HepG2 (cell line): ENCODE data around the gene PUDP. TPM values are rescaled to one million over a fixed set of nuclear protein-coding genes. Genes with fewer than 3 reads are reported as not detected.

Experiments
- ATAC-seq: fragments of 200-7000 bp; cut with Tn5 transposase; 3 replicates; pipeline ENCODE4 v1.9.1; 2020; ENCODE audit warnings: mild to moderate bottlenecking, moderate library complexity
- BruUV-seq: library from RNA; stranded (reverse); fragments of 400-500 nt; replicated peaks from 2 replicates; lab custom pipeline; 2021; lab: Mats Ljungman, UMichigan
- CTCF ChIA-PET: fragments of 300-600 bp; formaldehyde crosslinking; extraction: SDS; loops from one replicate; lab custom pipeline; 2021; ENCODE audit warnings: low total read pairs, inconsistent platforms, low intra/inter-chr PET ratio; lab: Yijun Ruan, JAX
- POLR2A ChIA-PET: fragments of 350-600 bp; sonication (Branson Sonifier 250); formaldehyde crosslinking; loops from one replicate; lab custom pipeline; 2020; ENCODE audit warnings: antibody characterized with exemption, inconsistent platforms; lab: Yijun Ruan, JAX
- DNase-seq: peaks from one replicate; pipeline ENCODE4 v3.0.0-alpha.2; 2015; ENCODE audit warnings: low spot score
- FAIRE-seq: peaks from 3 replicates; lab custom pipeline; 2011; peaks lifted over from hg19 to GRCh38; lab: Jason Lieb, UNC
- H2AFZ ChIP-seq: one replicate; pipeline ENCODE4 v1.6.1; 2011; ENCODE audit warnings: low read length, inconsistent platforms
- H3K27ac ChIP-seq: fragments of 300-600 bp; 3 replicates; pipeline ENCODE4 v1.8.0; 2011; ENCODE audit warnings: mixed run types, mild to moderate bottlenecking, mixed read lengths, low read length, inconsistent platforms; ENCODE audit not compliant: insufficient read depth; ENCODE audit errors: extremely low read length
- H3K27me3 ChIP-seq, 2 experiments: fragments of 200-600 bp in 1 of 2; 2 replicates in 1 of 2; 3 replicates in 1 of 2; pipeline versions ENCODE4 v1.6.0 to v1.8.0; 2011; ENCODE audit warnings: low read length in 2 of 2, mild to moderate bottlenecking in 2 of 2, moderate library complexity in 2 of 2, inconsistent platforms in 1 of 2; ENCODE audit not compliant: insufficient read depth in 2 of 2, control insufficient read depth in 1 of 2
- H3K36me3 ChIP-seq, 2 experiments: fragments of 200-600 bp in 1 of 2; replicated peaks in 1 of 2; 2 replicates in 1 of 2; 3 replicates in 1 of 2; pipeline versions ENCODE4 v1.5.1 to v1.8.0; 2011; ENCODE audit warnings: low read length in 2 of 2, inconsistent platforms in 1 of 2; ENCODE audit not compliant: insufficient read depth in 2 of 2, control insufficient read depth in 1 of 2
- H3K4me1 ChIP-seq: 2 replicates; pipeline ENCODE4 v1.5.1; 2012; ENCODE audit warnings: low read length, inconsistent platforms; ENCODE audit not compliant: insufficient read depth
- H3K4me2 ChIP-seq: 2 replicates; pipeline ENCODE4 v1.6.0; 2011; ENCODE audit warnings: low read depth, low read length, inconsistent platforms
- H3K4me3 ChIP-seq, 3 experiments: fragments of 200-600 bp in 1 of 3; sonication (generic), shearing (Covaris generic) in 1 of 3; replicated peaks in 1 of 3; 2 replicates each; pipeline ENCODE4 v1.5.1; 2011 to 2016; ENCODE audit warnings: low read length in 3 of 3, inconsistent platforms in 2 of 3, low read depth in 2 of 3, mild to moderate bottlenecking in 2 of 3, control low read depth in 1 of 3, mixed read lengths in 1 of 3; ENCODE audit not compliant: insufficient read depth in 1 of 3
- H3K79me2 ChIP-seq: one replicate; pipeline ENCODE4 v1.6.1; 2011; ENCODE audit warnings: low read length, inconsistent platforms; ENCODE audit not compliant: insufficient read depth
- H3K9ac ChIP-seq: 2 replicates; pipeline ENCODE4 v1.6.0; 2011; ENCODE audit warnings: mild to moderate bottlenecking, low read depth, low read length, inconsistent platforms; ENCODE audit not compliant: insufficient read depth
- H3K9me3 ChIP-seq: 2 replicates; pipeline ENCODE4 v1.5.1; 2012; ENCODE audit warnings: mild to moderate bottlenecking, low read length
- H4K20me1 ChIP-seq: 2 replicates; pipeline ENCODE4 v1.6.0; 2011; ENCODE audit warnings: inconsistent platforms, mild to moderate bottlenecking, low read length, moderate library complexity; ENCODE audit not compliant: insufficient read depth
- GATAD1 ChIP-seq: IDR thresholded peaks from 2 replicates; pipeline ENCODE4 v1.6.1; 2016; ENCODE audit warnings: missing genetic modification reagents, missing compliant biosample characterization
- IRF9 ChIP-seq: sonication (generic); formaldehyde crosslinking; IDR thresholded peaks from 2 replicates; pipeline ENCODE4 v1.8.0; 2022; ENCODE audit warnings: missing genetic modification reagents, mild to moderate bottlenecking, borderline replicate concordance
- JARID2 ChIP-seq: sonication (generic); formaldehyde crosslinking; IDR thresholded peaks from 2 replicates; pipeline ENCODE4 v1.8.1; 2023; ENCODE audit warnings: missing genetic modification reagents, inconsistent platforms; ENCODE audit not compliant: insufficient replicate concordance
- RELA ChIP-seq: sonication (generic); formaldehyde crosslinking; IDR thresholded peaks from 2 replicates; pipeline ENCODE4 v1.4.0; 2020; ENCODE audit warnings: missing genetic modification reagents
- SALL1 ChIP-seq: sonication (generic); formaldehyde crosslinking; IDR thresholded peaks from 2 replicates; pipeline ENCODE4 v1.8.0; 2022; ENCODE audit warnings: mild to moderate bottlenecking, missing genetic modification reagents
- ZNF136 ChIP-seq: sonication (generic); formaldehyde crosslinking; IDR thresholded peaks from 2 replicates; pipeline ENCODE4 v1.8.1; 2022; ENCODE audit warnings: low read depth, mild to moderate bottlenecking, moderate library complexity, missing genetic modification reagents
- ZNF230 ChIP-seq: sonication (generic); formaldehyde crosslinking; IDR thresholded peaks from 2 replicates; pipeline ENCODE4 v1.4.0; 2020; ENCODE audit warnings: mild to moderate bottlenecking, missing genetic modification reagents
- ZNF256 ChIP-seq: sonication (generic); formaldehyde crosslinking; conservative IDR thresholded peaks from 2 replicates; pipeline ENCODE4 v1.4.0; 2020; ENCODE audit warnings: missing genetic modification reagents
- WGBS: methylation state at CpG from one replicate; pipeline ENCODE4 v1.1.6; 2017; ENCODE audit warnings: low lambda C conversion rate; 5-methylcytosine and 5-hydroxymethylcytosine counted together
- in situ Hi-C: cut with HindIII; loops from 2 replicates; pipeline ENCODE4 v1.10.0; 2017; ENCODE audit warnings: low pct_unique_long_range_greater_than_20kb; ENCODE audit not compliant: extremely low pct_ligation_motif_present
- intact Hi-C: fragments of 100-400 bp; cut with micrococcal nuclease; formaldehyde crosslinking; loops from one replicate; pipeline ENCODE4 v1.10.0; 2022; ENCODE audit not compliant: unreplicated experiment
- polyA plus RNA-seq, 8 experiments: library from polyadenylated mRNA; depleted of rRNA in 3 of 8; stranded (reverse) in 7 of 8; unstranded in 1 of 8; fragments of >200 nt; fragmentation: Illumina TruSeq in 4 of 8; extraction: Trizol in 4 of 8; gene quantifications; 2 replicates each; pipeline versions ENCODE4 v1.2.1 to v1.2.3, GENCODE V29; 2011 to 2016; ENCODE audit warnings: low read depth in 4 of 8, missing spikeins in 1 of 8, mixed read lengths in 1 of 8; ENCODE audit not compliant: insufficient read depth in 1 of 8
- total RNA-seq, 5 experiments: library from RNA; depleted of rRNA; stranded (reverse); fragments of >200 nt; fragmentation: Illumina TruSeq; extraction: Trizol; gene quantifications; 2 replicates each; pipeline ENCODE4 v1.2.3, GENCODE V29; 2016; ENCODE audit warnings: low read depth in 1 of 5
- TF ChIP-seq, protein P1 (sequence below): sonication (generic); formaldehyde crosslinking; IDR thresholded peaks from 2 replicates; pipeline ENCODE4 v1.8.1; 2022; ENCODE audit warnings: mild to moderate bottlenecking, missing genetic modification reagents
- TF ChIP-seq, protein P2 (sequence below): sonication (generic); formaldehyde crosslinking; IDR thresholded peaks from 2 replicates; pipeline ENCODE4; 2020; ENCODE audit warnings: missing genetic modification reagents, mild to moderate bottlenecking, borderline replicate concordance
- TF ChIP-seq, protein P3 (sequence below), 2 experiments: sonication (generic) in 1 of 2; formaldehyde crosslinking in 1 of 2; IDR thresholded peaks; 2 replicates each; pipeline versions ENCODE4 v1.6.1 to v1.9.0; 2014 to 2022; ENCODE audit warnings: antibody characterized with exemption in 1 of 2, borderline replicate concordance in 1 of 2, inconsistent platforms in 1 of 2, low read depth in 1 of 2, missing genetic modification reagents in 1 of 2
- TF ChIP-seq, protein P4 (sequence below): sonication (generic); formaldehyde crosslinking; IDR thresholded peaks from 2 replicates; pipeline ENCODE4 v1.5.0; 2020; ENCODE audit warnings: missing genetic modification reagents

The PUDP gene
- total and polyA plus RNA-seq, 2 of the 13 experiments (the other 11 are each of a cell fraction or from before 2014, with no cell fraction given) = 7.5 to 23.5 TPM

- FAIRE-seq = no peak
- intact Hi-C loops = no loop called here
- H3K9me3 ChIP-seq = no peaks in the 10 kb centered on the region
- TF ChIP-seq RELA (CRISPR knock-in tag) (no peak), SALL1 (CRISPR knock-in tag) (no peak), GATAD1 (CRISPR knock-in tag) (no peak), IRF9 (CRISPR knock-in tag) (no peak), ZNF256 (CRISPR knock-in tag) (no peak), ZNF230 (no peak), JARID2 (CRISPR knock-in tag) (no peak), ZNF136 (CRISPR knock-in tag) (no peak)
- TF ChIP-seq, protein P1, sequence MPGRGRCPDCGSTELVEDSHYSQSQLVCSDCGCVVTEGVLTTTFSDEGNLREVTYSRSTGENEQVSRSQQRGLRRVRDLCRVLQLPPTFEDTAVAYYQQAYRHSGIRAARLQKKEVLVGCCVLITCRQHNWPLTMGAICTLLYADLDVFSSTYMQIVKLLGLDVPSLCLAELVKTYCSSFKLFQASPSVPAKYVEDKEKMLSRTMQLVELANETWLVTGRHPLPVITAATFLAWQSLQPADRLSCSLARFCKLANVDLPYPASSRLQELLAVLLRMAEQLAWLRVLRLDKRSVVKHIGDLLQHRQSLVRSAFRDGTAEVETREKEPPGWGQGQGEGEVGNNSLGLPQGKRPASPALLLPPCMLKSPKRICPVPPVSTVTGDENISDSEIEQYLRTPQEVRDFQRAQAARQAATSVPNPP (CRISPR knock-in tag) = no peak
- TF ChIP-seq, protein P2, sequence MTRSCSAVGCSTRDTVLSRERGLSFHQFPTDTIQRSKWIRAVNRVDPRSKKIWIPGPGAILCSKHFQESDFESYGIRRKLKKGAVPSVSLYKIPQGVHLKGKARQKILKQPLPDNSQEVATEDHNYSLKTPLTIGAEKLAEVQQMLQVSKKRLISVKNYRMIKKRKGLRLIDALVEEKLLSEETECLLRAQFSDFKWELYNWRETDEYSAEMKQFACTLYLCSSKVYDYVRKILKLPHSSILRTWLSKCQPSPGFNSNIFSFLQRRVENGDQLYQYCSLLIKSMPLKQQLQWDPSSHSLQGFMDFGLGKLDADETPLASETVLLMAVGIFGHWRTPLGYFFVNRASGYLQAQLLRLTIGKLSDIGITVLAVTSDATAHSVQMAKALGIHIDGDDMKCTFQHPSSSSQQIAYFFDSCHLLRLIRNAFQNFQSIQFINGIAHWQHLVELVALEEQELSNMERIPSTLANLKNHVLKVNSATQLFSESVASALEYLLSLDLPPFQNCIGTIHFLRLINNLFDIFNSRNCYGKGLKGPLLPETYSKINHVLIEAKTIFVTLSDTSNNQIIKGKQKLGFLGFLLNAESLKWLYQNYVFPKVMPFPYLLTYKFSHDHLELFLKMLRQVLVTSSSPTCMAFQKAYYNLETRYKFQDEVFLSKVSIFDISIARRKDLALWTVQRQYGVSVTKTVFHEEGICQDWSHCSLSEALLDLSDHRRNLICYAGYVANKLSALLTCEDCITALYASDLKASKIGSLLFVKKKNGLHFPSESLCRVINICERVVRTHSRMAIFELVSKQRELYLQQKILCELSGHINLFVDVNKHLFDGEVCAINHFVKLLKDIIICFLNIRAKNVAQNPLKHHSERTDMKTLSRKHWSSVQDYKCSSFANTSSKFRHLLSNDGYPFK (CRISPR knock-in tag) = no peak
- TF ChIP-seq, protein P3, sequence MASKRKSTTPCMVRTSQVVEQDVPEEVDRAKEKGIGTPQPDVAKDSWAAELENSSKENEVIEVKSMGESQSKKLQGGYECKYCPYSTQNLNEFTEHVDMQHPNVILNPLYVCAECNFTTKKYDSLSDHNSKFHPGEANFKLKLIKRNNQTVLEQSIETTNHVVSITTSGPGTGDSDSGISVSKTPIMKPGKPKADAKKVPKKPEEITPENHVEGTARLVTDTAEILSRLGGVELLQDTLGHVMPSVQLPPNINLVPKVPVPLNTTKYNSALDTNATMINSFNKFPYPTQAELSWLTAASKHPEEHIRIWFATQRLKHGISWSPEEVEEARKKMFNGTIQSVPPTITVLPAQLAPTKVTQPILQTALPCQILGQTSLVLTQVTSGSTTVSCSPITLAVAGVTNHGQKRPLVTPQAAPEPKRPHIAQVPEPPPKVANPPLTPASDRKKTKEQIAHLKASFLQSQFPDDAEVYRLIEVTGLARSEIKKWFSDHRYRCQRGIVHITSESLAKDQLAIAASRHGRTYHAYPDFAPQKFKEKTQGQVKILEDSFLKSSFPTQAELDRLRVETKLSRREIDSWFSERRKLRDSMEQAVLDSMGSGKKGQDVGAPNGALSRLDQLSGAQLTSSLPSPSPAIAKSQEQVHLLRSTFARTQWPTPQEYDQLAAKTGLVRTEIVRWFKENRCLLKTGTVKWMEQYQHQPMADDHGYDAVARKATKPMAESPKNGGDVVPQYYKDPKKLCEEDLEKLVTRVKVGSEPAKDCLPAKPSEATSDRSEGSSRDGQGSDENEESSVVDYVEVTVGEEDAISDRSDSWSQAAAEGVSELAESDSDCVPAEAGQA (IDR thresholded peaks at IDR 0.05; ENCODE audit: low read depth) = no peak
- TF ChIP-seq, protein P3 (CRISPR knock-in tag; IDR thresholded peaks at IDR 0.05; ENCODE audit: borderline replicate concordance) = no peak
- TF ChIP-seq, protein P4, sequence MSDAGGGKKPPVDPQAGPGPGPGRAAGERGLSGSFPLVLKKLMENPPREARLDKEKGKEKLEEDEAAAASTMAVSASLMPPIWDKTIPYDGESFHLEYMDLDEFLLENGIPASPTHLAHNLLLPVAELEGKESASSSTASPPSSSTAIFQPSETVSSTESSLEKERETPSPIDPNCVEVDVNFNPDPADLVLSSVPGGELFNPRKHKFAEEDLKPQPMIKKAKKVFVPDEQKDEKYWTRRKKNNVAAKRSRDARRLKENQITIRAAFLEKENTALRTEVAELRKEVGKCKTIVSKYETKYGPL (CRISPR knock-in tag) = no peak
These were observed 65.4 kb downstream of the PUDP start for GRCh38 chrX:7082556-7082955.

More at GRCh38 chrX:7082556-7082955, 65.4 kb downstream of the PUDP start:
- 100% methylated on average over 1 of the region's 5 CpGs for WGBS
- BruUV-seq = no TSS peak
- Histone ChIP-seq H3K27me3 (no peaks in the 10 kb centered on the region), H3K27ac (no peak overlapping the region), H3K36me3 (0 out of 5 replicates have a peak, but pooled peaks cover 0 to 3% of the 10 kb centered on the region in 2 experiments), H3K9ac (no peak overlapping the region), H4K20me1 (no peaks in the 10 kb centered on the region), H3K4me1 (no peaks in the 10 kb centered on the region), H3K4me2 (no peak overlapping the region), H3K79me2 (no peaks in the 10 kb centered on the region), H3K4me3 (no peak overlapping the region), H2AFZ (no peak overlapping the region)
- in situ Hi-C loops = no loop called here
- ATAC-seq = no peak
- ChIA-PET POLR2A (no interaction called here), CTCF (no interaction called here)
- DNase-seq = no peak
